Neural cell (in vitro differentiated cells): ENCODE measurements around the gene LY6G5B. TPM values are rescaled to one million over a fixed set of nuclear protein-coding genes. Genes with fewer than 3 reads are reported as not detected.

Experiments
- H2AFZ ChIP-seq: fragments of 200-600, 300-800 bp; sonication (generic), shearing (Covaris generic); 2 replicates; pipeline ENCODE4 v1.6.0; 2014; ENCODE audit warnings: low read depth, mild to moderate bottlenecking, antibody characterized with exemption, low read length, moderate library complexity
- H3F3A ChIP-seq: fragments of 200-600 bp; shearing (Covaris generic); 2 replicates; pipeline ENCODE4 v1.6.1; 2016; ENCODE audit warnings: mild to moderate bottlenecking, moderate library complexity, mixed read lengths, antibody characterized with exemption, low read length; ENCODE audit not compliant: insufficient read depth, poor library complexity, severe bottlenecking
- H3K27ac ChIP-seq: fragments of 200-600, 300-800 bp; sonication (generic), shearing (Covaris generic); 2 replicates; pipeline ENCODE4 v1.5.1; 2014; ENCODE audit warnings: mild to moderate bottlenecking, low read length, moderate library complexity
- H3K27me3 ChIP-seq: fragments of 300-800, 200-600 bp; sonication (generic), shearing (Covaris generic); 2 replicates; pipeline ENCODE4 v1.6.0; 2014; ENCODE audit warnings: mild to moderate bottlenecking, low read depth, low read length, moderate library complexity; ENCODE audit not compliant: insufficient read depth
- H3K36me3 ChIP-seq: fragments of 300-800, 200-600 bp; sonication (generic), shearing (Covaris generic); 2 replicates; pipeline ENCODE4 v1.5.1; 2014; ENCODE audit warnings: mild to moderate bottlenecking, antibody characterized with exemption, low read length, moderate library complexity; ENCODE audit not compliant: insufficient read depth
- H3K4me2 ChIP-seq: fragments of 300-800, 200-600 bp; sonication (generic), shearing (Covaris generic); 2 replicates; pipeline ENCODE4 v1.6.0; 2014; ENCODE audit warnings: mild to moderate bottlenecking, low read length
- H3K4me3 ChIP-seq: fragments of 300-800, 200-600 bp; sonication (generic), shearing (Covaris generic); 2 replicates; pipeline ENCODE4 v1.5.1; 2014; ENCODE audit warnings: mild to moderate bottlenecking, low read length, moderate library complexity
- H3K79me2 ChIP-seq: fragments of 200-600 bp; shearing (Covaris generic); replicated peaks from 2 replicates; pipeline ENCODE4 v1.6.0; 2014; ENCODE audit warnings: mild to moderate bottlenecking, low read length, moderate library complexity; ENCODE audit not compliant: insufficient read depth
- H3K9ac ChIP-seq: fragments of 300-800, 200-600 bp; sonication (generic), shearing (Covaris generic); 2 replicates; pipeline ENCODE4 v1.6.1; 2016; ENCODE audit warnings: mild to moderate bottlenecking, low read length, mixed read lengths
- H3K9me2 ChIP-seq: fragments of 200-600 bp; shearing (Covaris generic); 2 replicates; pipeline ENCODE4 v1.6.1; 2016; ENCODE audit warnings: mild to moderate bottlenecking, low read length, mixed read lengths; ENCODE audit not compliant: insufficient read depth
- H3K9me3 ChIP-seq: fragments of 200-600, 300-800 bp; sonication (generic), shearing (Covaris generic); 2 replicates; pipeline ENCODE4 v1.6.1; 2016; ENCODE audit warnings: mild to moderate bottlenecking, mixed run types, low read length, moderate library complexity, mixed read lengths
- H4K20me1 ChIP-seq: fragments of 200-600 bp; shearing (Covaris generic); 2 replicates; pipeline ENCODE4 v1.6.1; 2016; ENCODE audit warnings: mild to moderate bottlenecking, mixed run types; ENCODE audit not compliant: insufficient read depth
- EP300 ChIP-seq: fragments of 450-650 bp; conservative IDR thresholded peaks from 2 replicates; pipeline ENCODE4 v1.6.1; 2014; ENCODE audit warnings: antibody characterized with exemption, mild to moderate bottlenecking, moderate library complexity; ENCODE audit not compliant: poor library complexity, severe bottlenecking
- EZH2 ChIP-seq: fragments of 200-600, 300-800 bp; shearing (Covaris generic), sonication (generic); IDR thresholded peaks from 2 replicates; pipeline ENCODE4 v1.6.1; 2014; ENCODE audit warnings: antibody characterized with exemption, low read length, borderline replicate concordance, mild to moderate bottlenecking; ENCODE audit not compliant: insufficient read depth, poor library complexity, severe bottlenecking
- MXI1 ChIP-seq: fragments of 450-650 bp; conservative IDR thresholded peaks from 2 replicates; pipeline ENCODE4 v1.6.1; 2014; ENCODE audit warnings: antibody characterized with exemption, mild to moderate bottlenecking; ENCODE audit not compliant: poor library complexity, severe bottlenecking
- POLR2AphosphoS5 ChIP-seq: IDR thresholded peaks from 2 replicates; pipeline ENCODE4 v1.6.1; 2012
- RAD21 ChIP-seq: fragments of 450-650 bp; conservative IDR thresholded peaks from 2 replicates; pipeline ENCODE4 v1.6.1; 2014; ENCODE audit warnings: antibody characterized with exemption, mild to moderate bottlenecking, moderate library complexity
- REST ChIP-seq: IDR thresholded peaks from 2 replicates; pipeline ENCODE4 v1.6.1; 2012; ENCODE audit warnings: borderline replicate concordance
- SMC3 ChIP-seq: fragments of 450-650 bp; conservative IDR thresholded peaks from 2 replicates; pipeline ENCODE4 v1.6.1; 2014; ENCODE audit warnings: antibody characterized with exemption, mild to moderate bottlenecking, moderate library complexity; ENCODE audit not compliant: poor library complexity
- TAF1 ChIP-seq: IDR thresholded peaks from 2 replicates; pipeline ENCODE4 v1.6.1; 2012; ENCODE audit warnings: low read depth
- polyA plus RNA-seq: library from polyadenylated mRNA; depleted of rRNA; stranded (reverse); fragments of >200 nt; gene quantifications from 2 replicates; pipeline ENCODE4 v1.2.3, GENCODE V29; 2014
- TF ChIP-seq, protein P1 (sequence below): fragments of 450-650 bp; IDR thresholded peaks from 2 replicates; pipeline ENCODE4 v1.5.1; 2014; ENCODE audit warnings: antibody characterized with exemption, mild to moderate bottlenecking, moderate library complexity; ENCODE audit not compliant: poor library complexity, severe bottlenecking

The LY6G5B gene
- polyA plus RNA-seq, 1 donor from 2014 or later = 4.0 TPM

DNA sequence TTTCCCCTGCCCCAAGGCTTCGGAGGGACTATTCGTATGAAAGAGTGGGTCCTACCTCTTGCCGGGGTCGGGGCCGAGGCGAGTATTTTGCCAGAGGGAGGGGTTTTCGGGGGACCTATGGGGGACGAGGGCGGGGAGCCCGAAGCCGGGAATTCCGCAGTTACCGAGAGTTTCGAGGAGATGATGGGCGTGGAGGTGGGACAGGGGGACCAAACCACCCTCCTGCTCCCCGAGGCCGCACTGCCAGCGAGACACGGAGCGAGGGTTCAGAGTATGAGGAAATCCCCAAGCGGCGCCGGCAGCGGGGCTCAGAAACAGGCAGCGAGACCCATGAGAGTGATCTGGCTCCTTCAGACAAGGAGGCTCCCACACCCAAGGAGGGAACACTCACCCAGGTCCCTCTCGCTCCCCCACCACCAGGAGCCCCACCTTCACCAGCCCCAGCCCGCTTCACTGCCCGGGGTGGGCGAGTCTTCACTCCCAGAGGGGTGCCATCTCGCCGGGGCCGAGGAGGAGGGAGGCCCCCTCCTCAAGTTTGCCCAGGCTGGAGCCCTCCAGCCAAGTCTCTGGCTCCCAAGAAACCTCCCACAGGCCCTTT is 38.0 kb upstream of the LY6G5B start (continued):
- TF ChIP-seq, protein P1, sequence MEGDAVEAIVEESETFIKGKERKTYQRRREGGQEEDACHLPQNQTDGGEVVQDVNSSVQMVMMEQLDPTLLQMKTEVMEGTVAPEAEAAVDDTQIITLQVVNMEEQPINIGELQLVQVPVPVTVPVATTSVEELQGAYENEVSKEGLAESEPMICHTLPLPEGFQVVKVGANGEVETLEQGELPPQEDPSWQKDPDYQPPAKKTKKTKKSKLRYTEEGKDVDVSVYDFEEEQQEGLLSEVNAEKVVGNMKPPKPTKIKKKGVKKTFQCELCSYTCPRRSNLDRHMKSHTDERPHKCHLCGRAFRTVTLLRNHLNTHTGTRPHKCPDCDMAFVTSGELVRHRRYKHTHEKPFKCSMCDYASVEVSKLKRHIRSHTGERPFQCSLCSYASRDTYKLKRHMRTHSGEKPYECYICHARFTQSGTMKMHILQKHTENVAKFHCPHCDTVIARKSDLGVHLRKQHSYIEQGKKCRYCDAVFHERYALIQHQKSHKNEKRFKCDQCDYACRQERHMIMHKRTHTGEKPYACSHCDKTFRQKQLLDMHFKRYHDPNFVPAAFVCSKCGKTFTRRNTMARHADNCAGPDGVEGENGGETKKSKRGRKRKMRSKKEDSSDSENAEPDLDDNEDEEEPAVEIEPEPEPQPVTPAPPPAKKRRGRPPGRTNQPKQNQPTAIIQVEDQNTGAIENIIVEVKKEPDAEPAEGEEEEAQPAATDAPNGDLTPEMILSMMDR = no peak
- TF ChIP-seq EZH2 = no peak

GRCh38 chr6:31632279-31632946 is 37.4 kb upstream of the LY6G5B start:
- H3K4me3 ChIP-seq = no peak overlapping the region
- H4K20me1 ChIP-seq = no peaks in the 10 kb centered on the region
- H3K79me2 ChIP-seq = peaks cover 3% of the 10 kb centered on the region
- no peaks in the 10 kb centered on the region for H3K27me3 ChIP-seq
- H3K27ac ChIP-seq = no peak overlapping the region
- H3K9me3 ChIP-seq = no peaks in the 10 kb centered on the region
- no peak overlapping the region for H3K4me2 ChIP-seq
- H2AFZ ChIP-seq = no peak overlapping the region
- TF ChIP-seq EZH2 (no peak), REST (no peak), SMC3 (no peak), POLR2AphosphoS5 (no peak), MXI1 (no peak), RAD21 (no peak), EP300 (no peak), TAF1 (no peak)
- TF ChIP-seq, protein P1 = no peak
- no peaks in the 10 kb centered on the region for H3F3A ChIP-seq
- H3K36me3 ChIP-seq = no peaks in the 10 kb centered on the region
- no peak overlapping the region for H3K9ac ChIP-seq
- no peaks in the 10 kb centered on the region for H3K9me2 ChIP-seq
